GM12878 (cell line): ENCODE measurements around the gene SLC15A4.
A peak's percentile ranks its signal among the peaks of the same experiment; 100 is the strongest.

Experiments
- BCLAF1 ChIP-seq: fragments of 450-650 bp; IDR thresholded peaks from 2 replicates; pipeline ENCODE4 v1.6.1; 2017; ENCODE audit warnings: antibody characterized with exemption, mild to moderate bottlenecking, moderate library complexity
- IRF3 ChIP-seq: fragments of 450-650 bp; IDR thresholded peaks from 2 replicates; pipeline ENCODE4 v1.6.1; 2014; ENCODE audit warnings: mild to moderate bottlenecking
- KAT2A ChIP-seq: conservative IDR thresholded peaks from 2 replicates; pipeline ENCODE4 v1.6.1; 2011; ENCODE audit warnings: low read depth, low read length; ENCODE audit not compliant: control insufficient read depth
- POLR2A ChIP-seq: IDR thresholded peaks from 2 replicates; pipeline ENCODE4 v1.6.1; 2011; ENCODE audit warnings: low read depth, mild to moderate bottlenecking, low read length
- POLR2AphosphoS2 ChIP-seq: IDR thresholded peaks from 2 replicates; pipeline ENCODE4 v1.6.1; 2011; ENCODE audit warnings: low read depth, mild to moderate bottlenecking, low read length, improper control_type of control experiment, moderate library complexity
- POLR2AphosphoS5 ChIP-seq: IDR thresholded peaks from 2 replicates; pipeline ENCODE4 v1.6.1; 2011; ENCODE audit warnings: mild to moderate bottlenecking, low read length, inconsistent platforms
- RAD21 ChIP-seq: IDR thresholded peaks from 2 replicates; pipeline ENCODE4 v1.6.1; 2011; ENCODE audit warnings: mild to moderate bottlenecking, low read depth, low read length, moderate library complexity; ENCODE audit not compliant: insufficient read depth
- RAD51 ChIP-seq: fragments of 450-650 bp; IDR thresholded peaks from 2 replicates; pipeline ENCODE4 v1.6.1; 2016; ENCODE audit warnings: moderate library complexity, mild to moderate bottlenecking, inconsistent platforms
- REST ChIP-seq: IDR thresholded peaks from 2 replicates; pipeline ENCODE4 v1.6.1; 2012; ENCODE audit warnings: mild to moderate bottlenecking, low read depth, low read length
- SUZ12 ChIP-seq: fragments of 200-600 bp; sonication (generic); IDR thresholded peaks from one replicate; pipeline ENCODE4 v1.6.1; 2018; ENCODE audit warnings: antibody characterized with exemption, mild to moderate bottlenecking; ENCODE audit not compliant: unreplicated experiment
- TAF1 ChIP-seq: IDR thresholded peaks from 2 replicates; pipeline ENCODE4 v1.6.1; 2011; ENCODE audit warnings: mild to moderate bottlenecking, low read depth, low read length, borderline replicate concordance
- TF ChIP-seq, protein P1 (sequence below), 3 experiments: IDR thresholded peaks in 2 of 3; conservative IDR thresholded peaks in 1 of 3; 2 replicates each; pipeline ENCODE4 v1.5.1; 2011; ENCODE audit warnings: low read depth in 3 of 3, low read length in 3 of 3, mild to moderate bottlenecking in 3 of 3, control low read depth in 2 of 3, moderate library complexity in 2 of 3, inconsistent platforms in 1 of 3, mixed read lengths in 1 of 3; ENCODE audit not compliant: control insufficient read depth in 2 of 3, insufficient read depth in 1 of 3; ENCODE audit errors: extremely low read depth in 1 of 3
- TF ChIP-seq, protein P2 (sequence below): IDR thresholded peaks from 2 replicates; pipeline ENCODE4 v1.6.1; 2012; ENCODE audit warnings: low read depth, low read length, improper control_type of control experiment

GRCh38 chr12:128819293-128820144 is 4.2 kb downstream of the SLC15A4 start:
- TF ChIP-seq RAD21 (no peak), RAD51 (peak; percentile 51; the same call in 1 of the 2 replicates), POLR2A (peak; percentile 23; the same call in 1 of the 2 replicates), TAF1 (no peak), REST (no peak), BCLAF1 (no peak), IRF3 (no peak), SUZ12 (no peak), KAT2A (no peak), POLR2AphosphoS5 (no peak; the same call in 1 of the 2 replicates), POLR2AphosphoS2 (no peak)
- TF ChIP-seq, protein P1, sequence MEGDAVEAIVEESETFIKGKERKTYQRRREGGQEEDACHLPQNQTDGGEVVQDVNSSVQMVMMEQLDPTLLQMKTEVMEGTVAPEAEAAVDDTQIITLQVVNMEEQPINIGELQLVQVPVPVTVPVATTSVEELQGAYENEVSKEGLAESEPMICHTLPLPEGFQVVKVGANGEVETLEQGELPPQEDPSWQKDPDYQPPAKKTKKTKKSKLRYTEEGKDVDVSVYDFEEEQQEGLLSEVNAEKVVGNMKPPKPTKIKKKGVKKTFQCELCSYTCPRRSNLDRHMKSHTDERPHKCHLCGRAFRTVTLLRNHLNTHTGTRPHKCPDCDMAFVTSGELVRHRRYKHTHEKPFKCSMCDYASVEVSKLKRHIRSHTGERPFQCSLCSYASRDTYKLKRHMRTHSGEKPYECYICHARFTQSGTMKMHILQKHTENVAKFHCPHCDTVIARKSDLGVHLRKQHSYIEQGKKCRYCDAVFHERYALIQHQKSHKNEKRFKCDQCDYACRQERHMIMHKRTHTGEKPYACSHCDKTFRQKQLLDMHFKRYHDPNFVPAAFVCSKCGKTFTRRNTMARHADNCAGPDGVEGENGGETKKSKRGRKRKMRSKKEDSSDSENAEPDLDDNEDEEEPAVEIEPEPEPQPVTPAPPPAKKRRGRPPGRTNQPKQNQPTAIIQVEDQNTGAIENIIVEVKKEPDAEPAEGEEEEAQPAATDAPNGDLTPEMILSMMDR (IDR thresholded peaks at IDR 0.05 in 2 of 3, conservative IDR thresholded peaks at IDR 0.05 in 1 of 3; ENCODE audit: control insufficient read depth in 2 of 3, extremely low read depth in 1 of 3, insufficient read depth in 1 of 3, low read depth in 3 of 3, low read length in 3 of 3), result no peak
- TF ChIP-seq, protein P2, sequence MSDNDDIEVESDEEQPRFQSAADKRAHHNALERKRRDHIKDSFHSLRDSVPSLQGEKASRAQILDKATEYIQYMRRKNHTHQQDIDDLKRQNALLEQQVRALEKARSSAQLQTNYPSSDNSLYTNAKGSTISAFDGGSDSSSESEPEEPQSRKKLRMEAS, result no peak
